Epithelial cell of esophagus (primary cell): ENCODE results near the gene AIG1.
A peak's percentile ranks its signal among the peaks of the same experiment; 100 is the strongest.

Source experiments
- DNase-seq: peaks from one replicate; pipeline ENCODE4 v3.0.0; 2010; ENCODE audit warnings: low read depth
- H3K4me3 ChIP-seq: 2 replicates; pipeline ENCODE4 v1.5.1; 2011; ENCODE audit warnings: mild to moderate bottlenecking, low read length, control low read depth
- TF ChIP-seq, protein P1 (sequence below): IDR thresholded peaks from 2 replicates; pipeline ENCODE4 v1.5.1; 2011; ENCODE audit warnings: low read depth, mild to moderate bottlenecking, low read length, control low read depth, inconsistent platforms; ENCODE audit not compliant: insufficient read depth; ENCODE audit errors: missing control alignments

AIG1 gene

DNA sequence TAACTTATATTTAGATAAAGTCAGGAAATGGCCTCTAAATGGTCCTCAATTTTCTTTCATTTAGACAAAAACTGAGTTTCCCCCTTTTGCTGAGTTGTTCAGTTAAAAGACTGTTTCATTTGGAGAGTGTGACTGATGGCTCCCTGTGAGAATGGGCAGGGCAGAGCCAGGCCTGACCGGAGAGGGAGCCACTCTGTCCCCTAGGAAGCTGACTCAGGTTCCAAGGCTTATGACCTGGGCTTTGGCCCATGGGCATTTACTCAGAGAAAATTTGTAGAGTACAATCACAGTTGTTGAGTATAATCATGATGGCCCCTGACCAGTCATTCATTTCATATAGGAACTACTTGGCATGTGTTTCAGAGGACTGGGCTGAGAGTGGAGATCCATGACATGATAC, 37.0 kb upstream of the AIG1 start:
- no peak for DNase-seq
- H3K4me3 ChIP-seq: no peak overlapping the region
- TF ChIP-seq, protein P1, sequence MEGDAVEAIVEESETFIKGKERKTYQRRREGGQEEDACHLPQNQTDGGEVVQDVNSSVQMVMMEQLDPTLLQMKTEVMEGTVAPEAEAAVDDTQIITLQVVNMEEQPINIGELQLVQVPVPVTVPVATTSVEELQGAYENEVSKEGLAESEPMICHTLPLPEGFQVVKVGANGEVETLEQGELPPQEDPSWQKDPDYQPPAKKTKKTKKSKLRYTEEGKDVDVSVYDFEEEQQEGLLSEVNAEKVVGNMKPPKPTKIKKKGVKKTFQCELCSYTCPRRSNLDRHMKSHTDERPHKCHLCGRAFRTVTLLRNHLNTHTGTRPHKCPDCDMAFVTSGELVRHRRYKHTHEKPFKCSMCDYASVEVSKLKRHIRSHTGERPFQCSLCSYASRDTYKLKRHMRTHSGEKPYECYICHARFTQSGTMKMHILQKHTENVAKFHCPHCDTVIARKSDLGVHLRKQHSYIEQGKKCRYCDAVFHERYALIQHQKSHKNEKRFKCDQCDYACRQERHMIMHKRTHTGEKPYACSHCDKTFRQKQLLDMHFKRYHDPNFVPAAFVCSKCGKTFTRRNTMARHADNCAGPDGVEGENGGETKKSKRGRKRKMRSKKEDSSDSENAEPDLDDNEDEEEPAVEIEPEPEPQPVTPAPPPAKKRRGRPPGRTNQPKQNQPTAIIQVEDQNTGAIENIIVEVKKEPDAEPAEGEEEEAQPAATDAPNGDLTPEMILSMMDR: no peak

DNA sequence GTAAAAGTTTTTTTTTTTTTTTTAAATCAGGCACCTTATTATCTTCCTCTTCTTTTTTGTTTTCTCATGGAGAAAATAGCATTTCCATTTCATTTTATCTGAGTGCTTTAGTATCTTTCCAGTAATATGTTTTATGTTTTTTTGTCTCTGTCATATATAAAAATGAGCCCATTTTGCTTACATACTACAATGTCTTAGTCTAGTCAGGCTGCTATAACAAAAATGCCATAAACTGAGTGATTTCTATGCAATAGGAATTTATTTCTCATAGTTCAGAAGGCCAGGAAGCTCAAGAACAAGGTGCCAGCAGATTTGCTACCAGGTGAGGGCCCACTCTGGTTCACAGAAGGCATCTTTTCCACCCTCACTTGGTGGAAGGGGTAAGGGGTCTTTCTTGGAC, 35.7 kb upstream of the AIG1 start:
- no peak for DNase-seq
- TF ChIP-seq, protein P1: no peak
- H3K4me3 ChIP-seq: no peak overlapping the region

DNA sequence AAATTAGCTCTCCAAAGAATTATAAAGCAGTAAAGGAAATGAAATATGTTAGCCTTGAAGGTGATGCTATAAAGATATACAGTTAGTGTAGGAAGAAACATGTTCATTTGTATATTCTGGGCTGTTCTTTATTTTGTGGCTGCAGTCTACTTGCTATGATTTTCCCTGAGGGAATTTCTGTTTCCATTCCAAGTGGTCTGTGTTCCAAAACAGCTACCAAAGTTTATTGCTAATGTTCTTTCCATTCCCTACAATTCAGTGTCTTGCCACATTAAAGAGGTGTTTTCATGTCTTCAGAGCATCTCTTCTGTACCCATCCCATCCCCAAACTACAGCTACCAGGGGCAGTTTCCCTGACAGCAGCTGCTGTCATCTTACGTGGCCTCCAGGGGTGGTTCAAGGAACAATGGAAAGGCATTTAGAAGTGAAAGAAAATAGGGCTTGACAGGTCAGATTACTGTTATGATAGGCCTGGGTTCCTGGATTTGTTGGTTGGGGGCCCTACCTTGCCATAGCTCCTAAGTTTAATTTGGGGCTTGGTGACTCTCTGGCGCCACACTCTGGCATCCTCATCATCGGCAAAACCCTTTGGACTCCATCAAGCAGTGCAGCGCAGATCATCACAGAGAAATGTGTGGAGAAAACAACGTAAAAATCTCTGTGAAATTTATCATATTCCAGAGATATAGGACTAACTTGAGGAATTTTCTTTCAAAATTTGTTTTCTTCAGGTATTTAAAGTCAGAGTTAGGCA, 33.8 kb upstream of the AIG1 start:
- H3K4me3 ChIP-seq: no peak overlapping the region
- DNase-seq: peak; percentile 37
- TF ChIP-seq, protein P1: peak; percentile 49

DNA sequence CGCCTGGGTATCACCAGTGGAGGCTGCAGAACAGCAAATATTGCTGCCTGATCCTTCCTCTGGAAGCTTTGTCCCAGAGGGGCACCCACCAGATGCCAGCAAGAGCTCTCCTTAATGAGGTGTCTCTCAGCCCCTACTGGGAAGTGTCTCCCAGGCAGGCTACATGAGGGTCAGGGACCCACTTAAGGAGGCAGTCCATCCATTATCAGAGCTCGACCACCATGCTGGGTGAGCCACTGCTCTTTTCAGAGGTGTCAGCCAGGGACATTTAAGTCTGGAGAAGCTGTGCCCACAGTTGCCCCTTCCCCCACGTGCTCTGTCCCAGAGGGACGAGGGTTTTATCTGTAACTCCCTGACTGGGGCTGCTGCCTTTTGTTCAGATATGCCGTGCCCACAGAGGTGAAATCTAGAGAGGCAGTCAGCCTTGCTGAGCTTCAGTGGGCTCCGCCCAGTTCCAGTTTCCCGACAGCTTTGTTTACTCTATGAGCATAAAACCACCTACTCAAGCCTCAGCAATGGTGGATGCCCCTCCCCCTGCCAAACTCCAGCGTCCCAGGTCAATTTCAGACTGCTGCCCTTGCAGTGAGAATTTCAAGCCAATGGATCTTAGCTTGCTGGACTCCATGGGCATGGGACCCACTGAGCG, 25.9 kb upstream of the AIG1 start:
- TF ChIP-seq, protein P1: no peak
- H3K4me3 ChIP-seq: no peak overlapping the region
- peak; percentile 18 for DNase-seq

DNA sequence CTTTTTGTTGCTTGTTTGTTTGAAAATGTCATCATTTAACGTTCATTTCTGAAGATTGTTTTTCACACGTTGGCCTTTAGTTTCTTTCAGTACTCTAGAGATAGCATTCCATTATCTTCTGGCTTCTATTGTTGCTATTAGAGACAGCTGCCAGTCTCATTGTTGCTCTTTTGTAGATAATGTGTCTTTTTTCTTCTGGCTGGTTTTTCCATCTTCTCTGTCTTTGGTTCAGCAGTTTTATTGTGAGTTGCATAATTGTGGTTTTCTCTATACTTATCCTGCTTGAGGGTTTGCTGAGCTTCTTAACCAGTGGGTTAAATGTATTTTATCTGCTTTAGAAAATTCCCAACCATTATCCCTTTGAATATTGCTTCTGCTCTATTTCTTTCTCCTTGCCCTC, 23.2 kb upstream of the AIG1 start:
- no peak for DNase-seq
- TF ChIP-seq, protein P1: no peak
- H3K4me3 ChIP-seq: no peak overlapping the region

DNA sequence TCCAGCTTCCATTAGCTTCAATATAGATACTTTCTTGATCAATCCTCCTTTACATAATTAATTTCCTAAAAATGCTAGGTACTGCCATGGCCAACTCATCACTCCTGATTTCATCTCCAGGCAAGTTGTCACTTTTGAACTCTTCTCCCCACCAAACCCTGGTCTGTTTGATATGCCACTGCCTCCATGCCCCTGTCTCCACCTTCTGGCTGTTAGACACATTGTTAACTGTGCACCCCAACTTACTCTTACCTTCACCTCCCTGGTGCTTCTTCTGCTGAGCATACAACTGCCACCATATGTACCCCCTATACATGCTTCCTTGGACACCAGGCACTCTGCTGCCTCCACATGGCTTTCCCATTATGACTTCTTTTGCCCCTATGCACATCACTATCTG, 21.9 kb upstream of the AIG1 start:
- DNase-seq: no peak
- TF ChIP-seq, protein P1: no peak
- H3K4me3 ChIP-seq: no peak overlapping the region
